CD14-positive monocyte (primary cell): ENCODE measurements around the gene DHX58. TPM values are rescaled to one million over a fixed set of nuclear protein-coding genes. Genes with fewer than 3 reads are reported as not detected.

Experiments
- DNase-seq, 3 donors: peaks; one replicate each; pipeline ENCODE4 v3.0.0-alpha.2; 2011 to 2022
- H2AFZ ChIP-seq: 2 replicates; pipeline ENCODE4 v1.6.0; 2012; ENCODE audit warnings: mild to moderate bottlenecking, low read depth, low read length, inconsistent platforms; ENCODE audit not compliant: insufficient read depth, poor library complexity, severe bottlenecking
- H3K27ac ChIP-seq, 2 donors: 1 replicate in 1 of 2; 2 replicates in 1 of 2; pipeline ENCODE4 v1.5.1; 2012 to 2013; ENCODE audit warnings: low read length in 2 of 2, control low read depth in 1 of 2, inconsistent platforms in 1 of 2, low read depth in 1 of 2, mild to moderate bottlenecking in 1 of 2
- H3K27me3 ChIP-seq, 2 donors: one replicate each; pipeline versions ENCODE4 v1.6.0 to v1.6.1; 2011 to 2013; ENCODE audit warnings: low read length in 2 of 2; ENCODE audit not compliant: control insufficient read depth in 2 of 2, insufficient read depth in 2 of 2
- H3K36me3 ChIP-seq, 2 donors: replicated peaks in 1 of 2; 1 replicate in 1 of 2; 2 replicates in 1 of 2; pipeline versions ENCODE4 v1.5.1 to v1.6.1; 2012 to 2013; ENCODE audit warnings: low read length in 2 of 2, control low read depth in 1 of 2, inconsistent platforms in 1 of 2, mild to moderate bottlenecking in 1 of 2; ENCODE audit not compliant: insufficient read depth in 2 of 2, control insufficient read depth in 1 of 2
- H3K4me1 ChIP-seq, 2 donors: 1 replicate in 1 of 2; 2 replicates in 1 of 2; pipeline versions ENCODE4 v1.5.1 to v1.6.1; 2012 to 2013; ENCODE audit warnings: low read length in 2 of 2, control low read depth in 1 of 2, inconsistent platforms in 1 of 2, mild to moderate bottlenecking in 1 of 2, moderate library complexity in 1 of 2; ENCODE audit not compliant: insufficient read depth in 2 of 2, control insufficient read depth in 1 of 2
- H3K4me2 ChIP-seq: replicated peaks from 2 replicates; pipeline ENCODE3; 2012; ENCODE audit warnings: low read length, moderate library complexity, mild to moderate bottlenecking; ENCODE audit not compliant: poor library complexity, severe bottlenecking; ENCODE audit errors: extremely low read depth
- H3K4me3 ChIP-seq, 3 experiments: fragments of 200-600 bp in 1 of 3; sonication (generic) in 1 of 3; replicated peaks in 1 of 3; 1 replicate in 2 of 3; 2 replicates in 1 of 3; pipeline ENCODE4 v1.5.1; 2011 to 2013; ENCODE audit warnings: low read length in 3 of 3, mild to moderate bottlenecking in 3 of 3, control low read depth in 2 of 3, low read depth in 2 of 3, inconsistent platforms in 1 of 3, moderate library complexity in 1 of 3
- H3K79me2 ChIP-seq: 2 replicates; pipeline ENCODE4 v1.6.0; 2012; ENCODE audit warnings: mild to moderate bottlenecking, control low read depth, inconsistent platforms, low read length, moderate library complexity; ENCODE audit not compliant: insufficient read depth
- H3K9ac ChIP-seq: 2 replicates; pipeline ENCODE4 v1.6.0; 2017; ENCODE audit warnings: low read length, mild to moderate bottlenecking; ENCODE audit not compliant: insufficient read depth, poor library complexity, severe bottlenecking
- H3K9me3 ChIP-seq, 2 donors: replicated peaks in 1 of 2; 1 replicate in 1 of 2; 2 replicates in 1 of 2; pipeline versions ENCODE4 v1.5.1 to v1.6.1; 2012 to 2013; ENCODE audit warnings: low read length in 2 of 2, control low read depth in 1 of 2; ENCODE audit not compliant: control insufficient read depth in 1 of 2, insufficient read depth in 1 of 2
- H4K20me1 ChIP-seq: 2 replicates; pipeline ENCODE4 v1.6.0; 2012; ENCODE audit warnings: mild to moderate bottlenecking, low read length, control low read depth, moderate library complexity; ENCODE audit not compliant: insufficient read depth
- H3K27ac Mint-ChIP-seq, 7 donors: one replicate each; pipeline ENCODE4 v1.8.0; 2020; ENCODE audit warnings: mild to moderate bottlenecking in 7 of 7, mixed read lengths in 7 of 7, moderate library complexity in 6 of 7, inconsistent platforms in 2 of 7
- H3K27me3 Mint-ChIP-seq, 3 donors: one replicate each; pipeline ENCODE4 v1.8.0; 2021 to 2022; ENCODE audit warnings: low read depth in 3 of 3, mild to moderate bottlenecking in 3 of 3, mixed read lengths in 3 of 3, moderate library complexity in 3 of 3, inconsistent platforms in 1 of 3
- H3K36me3 Mint-ChIP-seq, 2 donors: one replicate each; pipeline ENCODE4 v1.8.0; 2020; ENCODE audit warnings: mixed read lengths in 2 of 2, inconsistent platforms in 1 of 2, mild to moderate bottlenecking in 1 of 2
- H3K4me1 Mint-ChIP-seq: one replicate; pipeline ENCODE4 v1.8.0; 2020; ENCODE audit warnings: mild to moderate bottlenecking, mixed read lengths
- H3K4me3 Mint-ChIP-seq, 2 donors: one replicate each; pipeline ENCODE4 v1.8.0; 2020; ENCODE audit warnings: mild to moderate bottlenecking in 2 of 2, mixed read lengths in 2 of 2, moderate library complexity in 1 of 2
- H3K9me3 Mint-ChIP-seq, 7 donors: one replicate each; pipeline ENCODE4 v1.8.0; 2020 to 2022; ENCODE audit warnings: mixed read lengths in 7 of 7, mild to moderate bottlenecking in 6 of 7, moderate library complexity in 6 of 7, inconsistent platforms in 2 of 7
- WGBS: methylation state at CpG from one replicate; pipeline ENCODE4 v1.1.5; 2013; ENCODE audit warnings: missing lambda C conversion rate; ENCODE audit not compliant: insufficient coverage; 5-methylcytosine and 5-hydroxymethylcytosine counted together
- intact Hi-C, 2 donors: fragments of 100-400 bp; cut with micrococcal nuclease; formaldehyde crosslinking; loops; one replicate each; pipeline versions ENCODE4 v1.15.0 to v1.15.1; 2023
- polyA plus RNA-seq, 3 donors: library from polyadenylated mRNA; depleted of rRNA in 1 of 3; unstranded in 2 of 3; stranded (reverse) in 1 of 3; fragments of 300-500 nt in 2 of 3; fragments of >200 nt in 1 of 3; fragmentation: Illumina TruSeq in 2 of 3; gene quantifications; 1 replicate in 2 of 3; 2 replicates in 1 of 3; pipeline ENCODE4 v1.2.3, GENCODE V29; 2012 to 2021
- TF ChIP-seq, protein P1 (sequence below): fragments of 200-600 bp; IDR thresholded peaks from one replicate; pipeline ENCODE4 v1.8.0; 2022; ENCODE audit warnings: antibody characterized with exemption, mild to moderate bottlenecking

DHX58 gene
- polyA plus RNA-seq, 3 donors, result 13.2 to 46.7 (median 16.0) TPM

DNA sequence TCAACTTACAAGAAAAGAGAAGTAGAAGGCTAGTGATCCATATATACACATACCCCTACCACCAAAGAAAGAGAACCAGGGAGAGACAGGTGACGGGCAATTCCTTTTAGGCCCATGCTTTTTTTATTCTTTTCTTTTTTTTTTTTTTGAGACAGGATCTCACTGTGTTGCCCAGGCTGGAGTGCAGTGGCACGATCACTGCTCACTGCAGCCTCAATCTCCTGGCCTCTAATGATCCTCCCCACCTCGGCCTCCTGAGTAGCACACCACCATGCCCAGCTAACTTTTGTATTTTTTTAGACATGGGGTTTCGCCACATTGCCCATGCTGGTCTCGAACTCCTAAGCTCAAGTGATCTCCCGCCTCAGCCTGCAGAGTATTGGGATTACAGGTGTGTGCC is 14.9 kb upstream of the DHX58 start:
- DNase-seq, result no peak
- no peak overlapping the region for H2AFZ ChIP-seq
- intact Hi-C loops, result no loop called here
- peak overlapping the region in 1 of 7 donors; percentile 50 for H3K27ac Mint-ChIP-seq
- peaks cover 72 to 78% of the 10 kb centered on the region in 2 donors for H3K36me3 Mint-ChIP-seq
- H3K4me3 Mint-ChIP-seq, result no peak overlapping the region
- peaks cover 27% of the 10 kb centered on the region for H3K79me2 ChIP-seq
- H3K4me1 ChIP-seq, result peaks cover 18 to 19% of the 10 kb centered on the region in 2 donors
- WGBS, result 100% methylated on average over 3 of the region's 6 CpGs
- H3K9me3 ChIP-seq, result no peaks in the 10 kb centered on the region
- no peaks in the 10 kb centered on the region for H3K27me3 Mint-ChIP-seq
- H3K4me3 ChIP-seq, result no peak overlapping the region
- H3K9ac ChIP-seq, result no peak overlapping the region
- H3K4me2 ChIP-seq, result no peak overlapping the region
- H3K27me3 ChIP-seq, result no peaks in the 10 kb centered on the region
- H3K4me1 Mint-ChIP-seq, result peaks cover 23% of the 10 kb centered on the region
- H3K36me3 ChIP-seq, result peaks cover 65 to 68% of the 10 kb centered on the region in 2 donors
- H3K9me3 Mint-ChIP-seq, result no peaks in the 10 kb centered on the region
- H4K20me1 ChIP-seq, result peaks cover 75% of the 10 kb centered on the region
- no peak overlapping the region for H3K27ac ChIP-seq
- TF ChIP-seq, protein P1, sequence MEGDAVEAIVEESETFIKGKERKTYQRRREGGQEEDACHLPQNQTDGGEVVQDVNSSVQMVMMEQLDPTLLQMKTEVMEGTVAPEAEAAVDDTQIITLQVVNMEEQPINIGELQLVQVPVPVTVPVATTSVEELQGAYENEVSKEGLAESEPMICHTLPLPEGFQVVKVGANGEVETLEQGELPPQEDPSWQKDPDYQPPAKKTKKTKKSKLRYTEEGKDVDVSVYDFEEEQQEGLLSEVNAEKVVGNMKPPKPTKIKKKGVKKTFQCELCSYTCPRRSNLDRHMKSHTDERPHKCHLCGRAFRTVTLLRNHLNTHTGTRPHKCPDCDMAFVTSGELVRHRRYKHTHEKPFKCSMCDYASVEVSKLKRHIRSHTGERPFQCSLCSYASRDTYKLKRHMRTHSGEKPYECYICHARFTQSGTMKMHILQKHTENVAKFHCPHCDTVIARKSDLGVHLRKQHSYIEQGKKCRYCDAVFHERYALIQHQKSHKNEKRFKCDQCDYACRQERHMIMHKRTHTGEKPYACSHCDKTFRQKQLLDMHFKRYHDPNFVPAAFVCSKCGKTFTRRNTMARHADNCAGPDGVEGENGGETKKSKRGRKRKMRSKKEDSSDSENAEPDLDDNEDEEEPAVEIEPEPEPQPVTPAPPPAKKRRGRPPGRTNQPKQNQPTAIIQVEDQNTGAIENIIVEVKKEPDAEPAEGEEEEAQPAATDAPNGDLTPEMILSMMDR, result no peak

DNA sequence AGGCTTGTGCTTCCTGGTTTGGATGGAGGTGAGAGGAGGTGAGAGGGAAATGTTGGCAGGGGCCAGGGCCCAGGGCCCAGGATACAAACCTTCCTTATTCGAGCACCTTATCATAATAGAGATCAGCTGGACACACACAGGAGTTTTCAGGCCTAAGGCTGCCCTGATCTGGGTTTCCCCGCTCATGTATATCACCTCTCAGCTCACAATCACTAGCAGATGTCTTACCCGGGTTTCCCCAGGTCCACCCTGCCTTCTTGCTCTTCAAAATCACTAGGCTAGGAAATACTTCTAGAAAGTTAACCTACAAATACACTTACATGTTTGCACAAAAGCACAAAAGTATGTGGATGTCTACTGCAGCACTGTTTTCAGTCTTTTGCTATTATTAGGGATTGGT is 14.3 kb upstream of the DHX58 start:
- whole genome bisulfite sequencing, result 73% methylated on average over 3 of the region's 3 CpGs
- H3K27ac ChIP-seq, result no peak overlapping the region

More for the DNA sequence above, 14.3 kb upstream of the DHX58 start:
- no peak for DNase-seq
- TF ChIP-seq, protein P1, result no peak
- Histone ChIP-seq H3K4me2 (no peak overlapping the region), H3K79me2 (peaks cover 25% of the 10 kb centered on the region), H3K4me3 (no peak overlapping the region), H3K4me1 (peaks cover 12 to 13% of the 10 kb centered on the region in 2 donors), H4K20me1 (peaks cover 70% of the 10 kb centered on the region), H3K9ac (no peak overlapping the region), H3K9me3 (no peaks in the 10 kb centered on the region), H3K27me3 (no peaks in the 10 kb centered on the region), H3K36me3 (peaks cover 65 to 68% of the 10 kb centered on the region in 2 donors), H2AFZ (no peak overlapping the region)
- intact Hi-C loops, result no loop called here
- H3K27me3 Mint-ChIP-seq, result no peaks in the 10 kb centered on the region
- peaks cover 17% of the 10 kb centered on the region for H3K4me1 Mint-ChIP-seq
- peak overlapping the region in 1 of 7 donors; percentile 46 for H3K27ac Mint-ChIP-seq
- H3K9me3 Mint-ChIP-seq, result no peaks in the 10 kb centered on the region
- H3K4me3 Mint-ChIP-seq, result no peak overlapping the region
- H3K36me3 Mint-ChIP-seq, result peaks cover 72 to 80% of the 10 kb centered on the region in 2 donors
